Stimulated activated CD8-positive, alpha-beta memory T cell treated with anti-CD3 and anti-CD28 coated beads, Interleukin-4, amount 100 ng/mL, for 48 hours (primary cell): ENCODE measurements around the gene FBXO7.

Source experiments
- DNase-seq: peaks from one replicate; pipeline ENCODE4 v3.0.0-alpha.2; 2020

FBXO7 gene

DNA sequence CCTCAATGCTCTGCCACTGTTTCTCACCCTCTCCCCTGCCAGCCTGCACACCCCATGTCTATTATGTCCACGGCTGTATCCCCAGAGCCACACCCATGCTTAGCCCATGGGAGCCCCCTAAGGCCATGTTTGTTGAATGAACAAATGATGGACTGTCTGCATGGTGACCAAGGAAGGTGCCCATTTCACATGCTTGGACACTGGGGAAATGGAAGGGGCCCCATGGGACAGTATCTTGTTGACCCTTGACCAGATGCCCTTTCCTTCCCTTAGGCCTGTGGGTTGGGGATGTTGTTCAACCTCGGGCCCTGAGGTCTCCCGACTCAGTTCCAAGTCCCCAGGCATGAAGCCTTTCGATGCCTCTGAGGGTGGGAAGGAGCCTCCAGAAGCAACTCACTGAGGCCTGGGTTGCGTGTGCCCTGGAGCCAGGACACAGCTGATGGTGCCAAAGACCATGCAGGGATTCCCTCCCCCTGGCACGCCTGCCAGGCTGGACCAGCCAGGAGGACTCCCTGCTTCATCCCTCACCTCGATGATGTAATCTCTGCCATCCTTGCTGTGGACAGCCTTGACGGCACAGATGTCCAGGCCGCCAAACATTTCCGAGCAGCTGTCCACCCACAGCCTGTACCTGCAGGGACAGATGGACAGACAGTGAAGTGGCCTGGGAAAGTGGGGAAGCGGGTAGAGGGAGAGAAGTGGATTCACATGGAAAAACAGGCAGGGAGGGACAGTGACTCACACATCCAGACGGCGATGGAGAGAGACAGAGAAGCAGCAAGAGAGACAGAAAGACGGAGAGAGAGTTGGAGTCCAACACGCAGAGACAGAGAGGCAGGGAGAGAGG is 58.9 kb downstream of the FBXO7 start:
- DNase-seq, result no peak

DNA sequence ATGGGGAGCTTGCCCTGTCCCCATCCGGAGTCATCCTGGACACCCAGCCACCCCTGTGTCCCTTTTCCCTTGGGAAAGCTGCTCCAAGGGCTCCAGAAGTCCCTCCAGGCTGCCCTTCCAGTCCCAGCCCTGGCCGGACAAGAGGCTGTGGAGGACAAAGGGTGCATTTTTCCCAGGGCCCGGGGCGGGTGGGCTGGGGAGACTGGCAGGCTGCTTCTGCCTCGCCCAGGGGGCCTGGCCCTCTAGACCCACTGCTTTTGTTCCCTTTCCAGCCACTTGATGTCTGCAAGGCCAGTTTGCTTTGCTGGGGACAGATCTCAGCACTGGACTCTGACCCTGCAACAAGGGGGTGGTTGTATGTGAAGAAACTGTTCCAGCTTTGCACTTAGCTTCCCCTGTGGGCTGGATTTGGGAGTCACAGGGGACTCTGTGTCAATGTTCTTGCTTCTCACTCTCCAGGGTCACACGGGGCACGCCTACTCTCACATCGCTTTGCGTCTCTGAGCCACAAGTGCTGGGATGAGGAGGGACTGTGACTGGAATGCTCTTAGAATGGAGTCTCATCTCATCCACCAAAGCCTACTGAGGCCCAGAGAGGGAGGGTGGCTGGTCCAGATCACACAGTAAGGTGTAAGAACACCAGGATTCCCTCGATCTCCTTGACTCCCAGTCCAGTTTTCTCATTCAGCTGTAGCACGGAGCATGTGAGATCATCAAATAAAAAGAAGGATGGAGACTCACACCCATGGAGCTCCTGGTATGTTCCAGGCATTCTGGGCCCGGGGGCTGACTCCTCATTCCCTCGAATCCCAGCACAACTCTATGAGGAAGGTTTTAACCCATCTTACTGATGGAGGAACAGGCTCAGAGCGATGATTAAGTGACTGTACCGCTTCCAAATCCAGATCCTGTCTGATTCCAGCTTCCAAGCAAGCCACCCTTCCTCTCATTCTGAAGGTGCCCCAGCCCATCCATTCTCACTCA is 59.9 kb downstream of the FBXO7 start:
- no peak for DNase-seq

DNA sequence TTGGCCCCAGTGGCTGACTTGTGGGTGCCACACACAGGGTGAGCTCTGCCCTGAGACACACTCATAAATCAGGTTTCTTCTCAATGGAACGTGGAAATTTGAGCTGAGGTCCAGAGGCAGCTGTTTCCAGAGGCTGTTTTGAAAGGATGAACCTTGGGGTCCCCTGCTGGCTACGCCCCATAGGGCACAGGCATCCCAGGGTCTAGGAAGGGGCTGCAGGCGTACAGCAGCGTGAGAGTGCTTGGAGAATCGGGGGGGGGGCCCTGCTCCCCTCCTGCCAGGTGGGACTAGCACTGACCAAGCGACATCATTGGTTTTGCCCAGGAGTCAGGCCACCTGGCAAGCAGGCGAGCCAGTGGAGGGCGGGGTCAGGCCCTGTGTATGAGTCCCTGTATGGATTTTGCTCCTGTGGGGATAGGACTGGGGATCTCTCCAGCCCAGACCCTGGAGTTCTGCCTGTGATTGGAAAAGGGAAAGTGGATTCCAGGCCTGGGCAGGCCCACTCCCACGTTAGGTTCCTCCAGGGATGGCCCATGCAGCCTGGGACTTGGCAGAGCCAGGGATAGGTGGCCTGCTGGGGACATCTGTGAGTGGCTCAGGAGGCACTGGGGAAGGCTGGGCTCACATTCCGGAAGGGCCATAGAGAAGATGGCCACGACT is 61.0 kb downstream of the FBXO7 start:
- DNase-seq, result no peak

DNA sequence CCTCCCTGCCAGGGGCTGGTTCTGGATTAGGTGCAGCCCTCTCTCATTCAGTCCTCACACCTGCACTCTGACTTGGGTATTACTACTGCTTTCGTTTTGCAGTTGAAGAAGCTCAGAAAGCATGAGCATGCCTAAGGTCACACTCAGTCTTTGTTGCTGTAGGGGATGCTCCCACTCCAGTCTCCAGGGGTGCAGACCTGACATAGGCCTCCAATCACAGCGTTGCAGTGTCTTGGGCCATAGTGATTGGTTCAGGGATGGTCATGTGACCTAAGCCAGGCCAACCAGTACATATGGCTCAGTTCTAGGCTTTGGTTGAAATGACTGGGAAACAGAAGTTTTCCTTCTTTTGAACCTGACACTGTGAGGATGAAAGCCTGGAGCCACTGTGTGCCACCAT is 61.7 kb downstream of the FBXO7 start:
- DNase-seq, result no peak

DNA sequence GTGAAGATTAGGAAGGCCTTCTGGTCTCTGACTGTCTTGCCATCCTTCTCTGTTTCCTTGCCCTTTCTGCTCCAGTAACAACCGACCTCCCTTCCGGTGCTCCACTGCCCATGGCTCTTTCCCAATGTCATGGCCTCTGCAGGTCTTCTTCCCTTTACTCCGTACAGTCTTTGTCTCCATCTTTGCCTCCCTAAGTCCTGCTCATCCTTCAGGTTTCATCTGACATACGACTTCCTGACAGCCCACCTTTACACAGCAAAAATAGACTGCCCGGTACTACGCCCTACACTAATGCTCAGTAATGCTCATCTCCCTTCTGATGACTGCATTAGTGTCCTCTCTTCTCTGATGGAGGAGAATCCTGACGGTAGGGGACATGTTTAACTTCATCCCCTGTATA is 63.9 kb downstream of the FBXO7 start:
- no peak for DNase-seq

DNA sequence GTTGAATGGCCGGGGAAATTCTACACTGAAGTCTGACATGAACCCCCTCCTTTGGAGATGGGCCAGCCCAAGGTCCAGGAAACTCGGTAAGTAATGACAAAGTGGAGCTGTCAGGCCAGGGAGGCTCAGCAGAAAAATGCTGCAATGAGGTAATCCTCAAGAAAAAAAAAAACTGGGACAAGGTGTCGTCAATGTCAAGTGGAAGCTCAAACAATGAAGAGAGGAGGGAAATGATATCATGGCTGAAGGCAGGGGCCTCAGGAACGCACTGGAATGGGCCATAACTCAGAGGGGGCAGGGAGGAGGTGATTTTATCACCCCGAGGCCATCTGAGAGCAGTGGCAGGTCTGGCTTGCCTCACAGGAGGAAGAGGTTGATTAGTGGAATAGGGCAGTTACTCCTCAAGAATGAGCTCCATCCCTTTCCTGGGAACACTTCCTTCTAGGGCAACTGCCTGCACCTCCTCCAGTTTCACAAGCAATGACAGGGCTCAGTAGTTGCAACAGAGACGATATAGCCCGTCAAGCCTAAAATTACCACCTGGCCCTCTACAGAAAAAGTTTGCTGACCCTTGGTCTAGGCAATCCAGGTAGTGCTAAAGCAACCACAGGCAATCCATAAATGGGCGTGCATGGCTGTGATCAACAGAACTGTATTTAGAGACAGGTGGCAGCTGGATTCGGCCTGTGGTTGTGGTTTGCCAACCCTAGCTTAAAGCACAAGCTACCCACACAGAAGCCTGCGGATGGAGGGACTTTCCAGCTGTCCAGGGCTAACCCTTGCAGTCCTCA is 65.2 kb downstream of the FBXO7 start:
- DNase-seq, result no peak

DNA sequence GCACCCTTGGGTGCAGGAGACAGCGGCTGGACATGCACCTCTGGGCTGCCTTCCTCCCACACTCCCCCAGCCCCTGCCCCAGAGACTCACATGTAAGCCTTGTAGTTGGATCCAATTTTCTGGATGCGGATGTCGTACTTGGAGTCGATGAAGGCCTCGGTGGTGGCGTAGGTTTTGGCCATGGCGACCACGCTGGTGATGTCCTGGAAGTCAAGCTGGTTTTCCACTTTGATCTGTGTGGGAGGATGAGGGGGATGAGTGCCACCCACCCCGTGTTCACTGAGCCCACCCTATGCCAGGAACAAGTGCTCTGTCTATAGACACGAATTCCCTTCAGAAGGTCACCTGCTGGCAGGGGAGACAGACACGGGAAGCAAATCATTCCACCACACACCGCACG is 66.9 kb downstream of the FBXO7 start:
- no peak for DNase-seq

DNA sequence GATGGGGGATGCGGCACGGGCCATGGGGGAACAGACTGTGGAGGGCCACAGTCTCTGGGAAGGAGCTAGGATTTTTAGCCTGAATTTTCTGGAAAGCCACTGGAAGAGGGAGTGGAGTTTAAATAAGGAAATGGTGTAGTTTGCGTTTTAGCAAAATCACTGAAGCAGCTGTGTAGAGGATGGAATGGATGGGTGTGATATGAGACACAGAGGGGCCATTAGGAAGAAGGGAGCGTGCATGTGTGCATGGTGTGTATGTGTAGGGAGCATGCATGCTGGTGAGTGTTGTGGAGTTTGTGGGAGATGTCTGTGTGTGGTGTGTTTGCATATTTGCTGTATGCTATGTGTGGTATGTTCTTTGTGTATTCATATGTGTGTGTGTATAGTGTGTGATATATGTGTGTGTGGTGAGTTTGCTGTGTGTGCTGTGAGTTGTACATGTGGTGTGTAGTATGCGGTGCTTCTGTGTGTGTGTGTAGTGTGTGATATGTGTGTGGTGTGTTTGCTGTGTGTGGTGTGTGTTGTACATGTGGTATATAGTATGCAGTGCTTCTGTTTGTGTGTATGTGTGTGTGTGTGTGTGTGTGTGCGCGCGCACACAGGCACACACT is 67.6 kb downstream of the FBXO7 start:
- no peak for DNase-seq

DNA sequence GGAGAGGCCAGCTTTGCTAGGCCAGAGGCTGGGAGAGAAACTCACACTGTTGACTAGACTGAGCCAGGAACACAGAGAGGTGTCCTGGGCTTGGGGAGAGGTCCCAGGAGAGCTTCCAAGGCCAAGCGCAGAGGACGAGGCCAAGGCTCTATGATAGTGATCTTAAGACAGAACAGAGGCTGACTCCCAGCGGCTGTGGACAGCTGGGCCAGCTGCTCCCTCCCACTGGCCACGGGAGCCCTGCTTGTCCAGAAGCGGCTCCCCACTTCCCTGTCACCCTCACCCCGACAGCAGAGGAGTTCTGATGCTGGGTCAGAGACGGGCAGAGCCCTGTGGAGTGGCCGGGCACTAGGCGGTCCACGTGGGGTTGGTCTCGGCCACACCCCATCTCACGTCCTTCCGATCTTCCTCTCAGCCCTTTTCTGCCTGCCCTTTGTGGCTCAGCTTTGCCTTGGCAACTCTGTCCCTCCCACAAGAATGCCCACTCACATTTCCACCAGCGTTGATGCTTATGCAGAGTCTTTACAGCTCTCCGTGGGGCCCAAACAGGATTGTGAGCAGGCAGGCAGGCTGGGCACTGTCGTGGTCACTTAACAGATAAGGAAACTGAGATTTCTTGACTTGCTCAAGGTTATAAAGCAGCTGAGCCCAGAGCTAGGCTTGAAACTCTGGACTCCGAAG is 68.2 kb downstream of the FBXO7 start:
- no peak for DNase-seq

DNA sequence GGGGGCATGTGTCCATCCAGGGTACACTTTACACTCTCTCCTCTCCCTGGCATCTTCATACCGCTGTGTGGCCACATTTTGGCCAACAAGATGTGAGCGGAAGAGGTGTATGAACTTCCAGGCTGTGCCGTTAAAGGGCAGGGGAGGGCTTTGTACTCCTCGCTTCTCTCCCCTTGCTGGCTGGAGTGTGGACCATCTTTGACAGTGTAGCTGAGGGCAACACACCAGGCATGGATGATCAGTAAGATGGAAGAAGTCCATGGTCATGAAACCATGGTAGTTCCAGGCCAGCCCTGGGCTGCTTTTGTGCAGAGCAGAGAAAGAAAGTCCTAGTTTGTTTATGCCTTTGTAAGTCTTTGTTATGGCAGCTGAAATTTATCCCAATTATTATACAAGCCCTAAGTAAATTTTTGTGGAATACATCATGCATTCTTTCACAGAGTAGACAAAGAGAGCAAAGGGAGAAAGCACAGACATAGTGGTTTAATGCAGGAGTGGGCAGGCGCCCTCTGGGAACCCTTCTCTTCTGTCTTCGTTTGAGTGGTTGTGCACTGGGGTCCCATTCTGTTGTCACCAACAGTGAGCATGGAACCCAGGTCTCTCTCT is 70.4 kb downstream of the FBXO7 start:
- DNase-seq, result no peak

DNA sequence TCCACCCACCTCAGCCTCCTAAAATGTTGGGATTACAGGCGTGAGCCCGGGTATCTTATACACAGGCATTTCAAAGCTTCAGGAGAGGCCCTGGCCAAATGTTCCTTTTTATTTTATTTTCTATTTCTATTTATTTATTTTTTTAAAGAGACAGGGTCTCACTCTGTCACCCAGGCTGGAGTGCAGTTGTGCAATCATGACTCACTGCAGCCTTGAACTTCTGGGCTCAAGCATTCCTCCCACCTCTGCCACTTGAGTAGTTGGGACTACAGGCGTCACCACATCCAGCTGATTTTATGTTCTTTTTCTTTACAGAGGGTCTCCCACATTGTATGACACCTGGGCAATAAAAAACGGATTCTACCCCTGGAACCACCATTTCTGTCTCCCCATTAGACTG is 71.2 kb downstream of the FBXO7 start:
- no peak for DNase-seq

DNA sequence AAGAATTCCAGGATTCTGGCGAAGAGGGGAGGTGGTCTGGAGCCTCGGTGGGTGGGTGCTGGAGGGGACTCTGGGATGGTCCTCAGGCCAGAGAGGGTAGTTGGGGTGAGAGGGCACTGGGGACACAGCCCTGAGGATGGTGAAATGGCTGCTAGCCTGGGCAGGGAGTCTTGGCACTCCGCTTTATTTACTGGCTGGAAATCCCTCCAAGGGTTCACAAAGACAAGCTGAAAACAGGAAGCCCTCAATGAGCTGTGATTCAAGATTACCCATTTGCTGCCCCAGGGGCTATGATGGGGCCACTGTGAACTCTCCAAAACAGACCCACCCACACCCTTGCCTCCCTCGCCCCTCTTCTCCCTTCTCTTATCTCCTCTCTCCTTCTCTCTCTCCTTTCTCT is 71.9 kb downstream of the FBXO7 start:
- no peak for DNase-seq

DNA sequence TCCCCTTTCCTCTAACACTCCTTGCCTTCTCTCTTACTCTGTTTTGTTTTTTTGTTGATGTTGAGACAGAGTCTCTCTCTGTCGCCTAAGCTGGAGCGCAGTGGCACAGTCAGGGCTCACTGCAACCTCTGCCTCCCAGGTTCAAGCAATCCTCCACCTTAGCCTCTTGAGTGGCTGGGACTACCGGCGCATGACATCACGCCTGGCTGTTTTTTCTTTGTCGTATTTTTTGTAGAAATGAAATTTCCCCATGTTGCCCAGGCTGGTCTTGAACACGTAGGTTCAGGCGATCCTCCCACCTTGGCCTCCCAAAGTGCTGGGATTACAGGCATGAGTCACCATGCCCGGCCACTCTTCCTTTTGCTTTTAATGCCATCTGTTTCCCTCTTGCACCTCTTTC is 72.3 kb downstream of the FBXO7 start:
- no peak for DNase-seq

DNA sequence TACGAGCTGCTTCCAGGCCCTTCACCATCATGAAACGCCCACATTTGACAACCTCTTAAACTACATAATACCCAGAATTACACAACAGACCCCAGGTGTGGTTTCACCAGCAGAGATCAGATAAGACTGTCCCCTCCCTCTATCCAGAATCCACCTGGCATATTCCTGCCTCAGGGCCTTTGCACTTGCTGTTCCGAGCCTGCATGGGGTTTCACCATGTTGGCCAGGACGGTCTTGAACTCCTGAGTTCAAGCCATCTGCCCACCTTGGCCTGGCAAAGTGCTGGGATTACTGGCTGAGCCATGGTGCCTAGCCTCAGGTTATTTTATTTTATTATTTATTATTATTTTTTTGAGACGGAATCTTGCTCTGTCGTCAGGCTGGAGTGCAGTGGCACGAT is 73.4 kb downstream of the FBXO7 start:
- DNase-seq, result no peak
